ENCODE data around the gene SF3B4.

SF3B4 gene

GRCh38 chr1:149879556-149879955, 48.0 kb downstream of the SF3B4 start:
- no peak for DNase-seq (ENCODE audit: low spot score)
- in situ Hi-C loops (cut with MboI; ENCODE audit: low pct_unique_long_range_greater_than_20kb, low sequenced_read_pairs, unreplicated experiment), result no loop called here
- TF ChIP-seq CTCF (IDR thresholded peaks at IDR 0.05; ENCODE audit: extremely low read depth, insufficient read depth, missing control alignments), result no peak

GRCh38 chr1:149877211-149877946, 50.2 kb downstream of the SF3B4 start:
- no peak for TF ChIP-seq CTCF (IDR thresholded peaks at IDR 0.05; ENCODE audit: extremely low read depth, insufficient read depth, missing control alignments)
- in situ Hi-C loops (cut with MboI; ENCODE audit: low pct_unique_long_range_greater_than_20kb, low sequenced_read_pairs, unreplicated experiment), result no loop called here
- no peak for DNase-seq (ENCODE audit: low spot score)
